Mesothelial cell of epicardium (in vitro differentiated cells): ENCODE results near the gene SERPINA7. TPM values are rescaled to one million over a fixed set of nuclear protein-coding genes. Genes with fewer than 3 reads are reported as not detected.

Experiments
- DNase-seq, 2 experiments: peaks; one replicate each; pipeline ENCODE4 v3.0.0; 2021; ENCODE audit warnings: low spot score in 2 of 2; ENCODE audit not compliant: unreplicated experiment in 2 of 2
- H3K27ac Mint-ChIP-seq: 2 replicates; pipeline ENCODE4 v1.8.0; 2021; ENCODE audit warnings: mixed read lengths
- H3K27me3 Mint-ChIP-seq: 2 replicates; pipeline ENCODE4 v1.8.0; 2021; ENCODE audit warnings: low read depth, mixed read lengths
- H3K36me3 Mint-ChIP-seq: 2 replicates; pipeline ENCODE4 v1.8.0; 2021; ENCODE audit warnings: mixed read lengths
- H3K4me1 Mint-ChIP-seq: 2 replicates; pipeline ENCODE4 v1.8.0; 2021; ENCODE audit warnings: mixed read lengths
- H3K4me3 Mint-ChIP-seq: 2 replicates; pipeline ENCODE4 v1.8.0; 2021; ENCODE audit warnings: mild to moderate bottlenecking, moderate library complexity, mixed read lengths
- H3K9me3 Mint-ChIP-seq: 2 replicates; pipeline ENCODE4 v1.8.0; 2021; ENCODE audit warnings: mixed read lengths
- total RNA-seq: library from RNA; stranded (reverse); gene quantifications from 3 replicates; pipeline ENCODE4 v1.2.1, GENCODE V29; 2021
- TF ChIP-seq, protein P1 (sequence below): fragments of 200-600 bp; sonication (generic); IDR thresholded peaks from one replicate; pipeline ENCODE4 v1.5.0; 2021; ENCODE audit warnings: antibody characterized with exemption; ENCODE audit not compliant: unreplicated experiment

The SERPINA7 gene
- total RNA-seq, 1 donor from 2014 or later: not detected

- Mint-ChIP-seq H3K9me3 (peaks cover 56% of the 10 kb centered on the region), H3K27me3 (no peaks in the 10 kb centered on the region), H3K4me3 (no peak overlapping the region), H3K27ac (no peak overlapping the region), H3K36me3 (no peaks in the 10 kb centered on the region), H3K4me1 (no peaks in the 10 kb centered on the region)
- no peak for DNase-seq
- TF ChIP-seq, protein P1, sequence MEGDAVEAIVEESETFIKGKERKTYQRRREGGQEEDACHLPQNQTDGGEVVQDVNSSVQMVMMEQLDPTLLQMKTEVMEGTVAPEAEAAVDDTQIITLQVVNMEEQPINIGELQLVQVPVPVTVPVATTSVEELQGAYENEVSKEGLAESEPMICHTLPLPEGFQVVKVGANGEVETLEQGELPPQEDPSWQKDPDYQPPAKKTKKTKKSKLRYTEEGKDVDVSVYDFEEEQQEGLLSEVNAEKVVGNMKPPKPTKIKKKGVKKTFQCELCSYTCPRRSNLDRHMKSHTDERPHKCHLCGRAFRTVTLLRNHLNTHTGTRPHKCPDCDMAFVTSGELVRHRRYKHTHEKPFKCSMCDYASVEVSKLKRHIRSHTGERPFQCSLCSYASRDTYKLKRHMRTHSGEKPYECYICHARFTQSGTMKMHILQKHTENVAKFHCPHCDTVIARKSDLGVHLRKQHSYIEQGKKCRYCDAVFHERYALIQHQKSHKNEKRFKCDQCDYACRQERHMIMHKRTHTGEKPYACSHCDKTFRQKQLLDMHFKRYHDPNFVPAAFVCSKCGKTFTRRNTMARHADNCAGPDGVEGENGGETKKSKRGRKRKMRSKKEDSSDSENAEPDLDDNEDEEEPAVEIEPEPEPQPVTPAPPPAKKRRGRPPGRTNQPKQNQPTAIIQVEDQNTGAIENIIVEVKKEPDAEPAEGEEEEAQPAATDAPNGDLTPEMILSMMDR: no peak
Measured at GRCh38 chrX:106039920-106040319, 1.4 kb upstream of the SERPINA7 start.

DNA sequence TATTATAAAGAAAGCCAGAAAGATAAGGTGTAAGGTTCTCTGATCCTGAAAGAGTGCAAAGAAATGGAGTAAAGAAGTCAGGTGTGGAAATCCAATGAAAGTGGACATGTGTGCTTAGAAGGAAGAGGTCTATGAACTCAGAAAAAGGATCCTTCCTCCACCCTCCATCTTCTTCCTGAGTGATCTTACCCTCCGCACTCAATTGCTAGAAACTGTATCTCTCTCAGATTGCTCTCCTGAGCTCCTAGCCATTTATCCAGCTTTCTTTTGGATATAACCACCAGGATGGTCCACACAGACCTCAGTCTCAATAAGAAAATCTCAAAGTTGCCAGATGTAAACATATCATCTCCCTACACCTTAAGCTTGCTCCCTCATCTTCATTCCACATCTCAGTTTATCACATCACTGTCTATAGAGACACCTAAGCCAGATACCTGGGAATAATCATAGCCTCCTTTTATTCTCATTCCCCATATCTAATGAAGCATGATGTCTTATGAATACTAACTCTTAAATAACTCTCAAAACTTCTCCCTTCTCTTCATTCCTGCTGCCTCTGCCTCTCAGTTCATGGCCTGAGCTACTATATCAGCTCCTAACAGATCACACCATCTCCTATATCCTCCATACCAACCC is 573 bp downstream of the SERPINA7 start:
- Mint-ChIP-seq H3K4me1 (no peaks in the 10 kb centered on the region), H3K36me3 (no peaks in the 10 kb centered on the region), H3K9me3 (peaks cover 62% of the 10 kb centered on the region), H3K4me3 (no peak overlapping the region), H3K27ac (no peak overlapping the region), H3K27me3 (no peaks in the 10 kb centered on the region)
- DNase-seq: no peak
- TF ChIP-seq, protein P1: no peak

GRCh38 chrX:106036716-106037115 is 1.8 kb downstream of the SERPINA7 start:
- Mint-ChIP-seq H3K9me3 (peaks cover 62% of the 10 kb centered on the region), H3K27me3 (no peaks in the 10 kb centered on the region)
- no peak for DNase-seq

DNA sequence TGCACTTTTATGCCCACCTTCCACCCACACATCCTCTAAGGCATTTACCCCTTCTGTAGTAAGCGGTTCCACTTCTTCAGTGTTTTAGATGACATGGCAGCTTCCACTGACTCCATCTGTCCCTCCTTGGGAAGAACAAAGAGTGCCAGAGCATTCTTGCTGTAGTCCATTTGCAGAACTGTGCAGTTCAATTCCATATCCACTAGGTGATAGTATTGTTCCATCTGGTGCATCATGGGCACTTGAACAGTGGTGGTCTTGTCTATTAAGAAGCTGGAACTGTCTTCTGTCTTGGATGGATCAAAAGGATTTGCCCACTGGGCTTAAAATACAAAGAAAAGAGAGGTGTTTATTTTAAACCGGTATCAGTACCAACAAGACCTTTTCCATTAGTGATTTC is 3.5 kb downstream of the SERPINA7 start:
- Mint-ChIP-seq H3K9me3 (peaks cover 57% of the 10 kb centered on the region), H3K36me3 (no peaks in the 10 kb centered on the region), H3K4me3 (no peak overlapping the region), H3K27me3 (no peaks in the 10 kb centered on the region), H3K27ac (no peak overlapping the region), H3K4me1 (no peaks in the 10 kb centered on the region)
- DNase-seq: no peak
- TF ChIP-seq, protein P1: no peak

More at GRCh38 chrX:106036716-106037115, 1.8 kb downstream of the SERPINA7 start:
- H3K4me3 Mint-ChIP-seq: no peak overlapping the region
- H3K4me1 Mint-ChIP-seq: no peaks in the 10 kb centered on the region
- TF ChIP-seq, protein P1: no peak
- no peak overlapping the region for H3K27ac Mint-ChIP-seq
- H3K36me3 Mint-ChIP-seq: no peaks in the 10 kb centered on the region

DNA sequence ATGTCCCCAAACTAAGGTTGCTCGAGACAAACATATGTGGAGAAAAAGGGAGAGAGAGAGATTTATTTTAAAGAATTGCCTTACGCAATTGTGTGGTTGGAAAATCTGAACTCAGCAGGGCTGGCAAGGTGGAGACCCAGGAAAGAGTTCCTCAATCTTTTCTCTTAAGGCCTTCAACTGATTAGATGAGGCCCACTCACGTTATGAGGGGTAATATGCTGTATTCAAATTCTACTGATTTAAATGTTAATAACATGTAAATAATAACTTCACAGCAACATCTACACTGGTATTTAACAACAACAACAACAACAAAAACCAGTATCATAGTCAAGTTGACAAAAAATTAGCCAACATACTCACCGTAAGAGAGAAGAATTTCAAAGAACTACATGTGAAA is 14.6 kb downstream of the SERPINA7 start:
- Mint-ChIP-seq H3K36me3 (no peaks in the 10 kb centered on the region), H3K9me3 (peaks cover 56% of the 10 kb centered on the region), H3K27me3 (no peaks in the 10 kb centered on the region), H3K27ac (no peak overlapping the region), H3K4me1 (no peaks in the 10 kb centered on the region), H3K4me3 (no peak overlapping the region)
- TF ChIP-seq, protein P1: no peak
- no peak for DNase-seq
